ENCODE measurements around the gene PLK5. TPM values are rescaled to one million over a fixed set of nuclear protein-coding genes. Genes with fewer than 3 reads are reported as not detected.
"Not testable (repeated sequence)": the region's sequence is repeated elsewhere in the genome, so short reads cannot be mapped to it uniquely, and the experiment has no call there.

The PLK5 gene
- total RNA-seq, 1 donor from 2014 or later = 0.80 TPM

GRCh38 chr19:1520203-1520780 lies 3.6 kb upstream of the PLK5 start:
- no peak for ATAC-seq
- DNase-seq (ENCODE audit: low spot score) = no peak
- intact Hi-C loops (cut with DNase I) = no loop called here

- intact Hi-C loops (cut with DNase I) = no loop called here
- DNase-seq (ENCODE audit: low spot score) = no peak
Measured at GRCh38 chr19:1521636-1522035, 2.2 kb upstream of the PLK5 start.

DNA sequence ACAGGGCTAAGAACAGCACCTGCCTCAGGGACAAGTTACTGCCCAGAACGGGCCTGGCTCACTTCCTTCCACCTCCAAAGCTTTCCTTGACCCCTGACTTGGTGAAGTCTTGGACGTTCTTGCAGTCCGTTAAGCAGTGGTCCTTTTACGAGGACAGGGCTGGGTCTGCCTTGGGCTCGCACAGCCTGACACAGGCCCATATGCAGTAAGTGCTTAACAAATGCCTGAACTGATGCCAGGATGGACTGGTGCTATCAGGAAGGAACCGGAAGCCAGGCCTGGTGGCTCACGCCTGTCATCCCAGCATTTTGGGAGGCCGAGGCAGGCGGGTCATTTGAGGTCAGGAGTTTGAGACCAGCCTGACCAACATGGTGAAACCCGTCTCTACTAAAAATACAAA lies 1.8 kb upstream of the PLK5 start:
- no peak for ATAC-seq
- DNase-seq (ENCODE audit: low spot score) = no peak
- intact Hi-C loops (cut with DNase I) = no loop called here

More at GRCh38 chr19:1521636-1522035, 2.2 kb upstream of the PLK5 start:
- peak; percentile 16 for ATAC-seq

DNA sequence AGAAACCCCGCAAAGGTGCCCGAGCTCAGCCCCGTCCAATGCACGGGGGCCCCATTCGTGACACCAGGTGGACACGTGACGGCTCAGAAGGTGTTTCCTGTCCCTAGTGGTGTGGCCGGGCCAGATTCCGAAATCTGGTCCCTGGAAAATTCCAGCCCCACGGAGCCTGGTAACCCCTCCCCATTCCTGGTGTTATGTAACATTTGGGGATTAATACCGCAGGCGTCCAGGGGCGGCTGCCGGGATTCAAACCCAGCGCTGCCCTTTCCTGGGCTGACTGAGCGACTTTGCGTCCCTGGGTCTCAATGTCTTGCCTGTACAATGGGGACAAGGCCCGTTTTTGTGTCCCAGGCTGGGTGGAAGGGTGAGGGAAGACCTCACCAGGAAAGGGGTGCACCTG lies 1.0 kb upstream of the PLK5 start:
- intact Hi-C loops (cut with DNase I) = no loop called here
- no peak for DNase-seq (ENCODE audit: low spot score)

DNA sequence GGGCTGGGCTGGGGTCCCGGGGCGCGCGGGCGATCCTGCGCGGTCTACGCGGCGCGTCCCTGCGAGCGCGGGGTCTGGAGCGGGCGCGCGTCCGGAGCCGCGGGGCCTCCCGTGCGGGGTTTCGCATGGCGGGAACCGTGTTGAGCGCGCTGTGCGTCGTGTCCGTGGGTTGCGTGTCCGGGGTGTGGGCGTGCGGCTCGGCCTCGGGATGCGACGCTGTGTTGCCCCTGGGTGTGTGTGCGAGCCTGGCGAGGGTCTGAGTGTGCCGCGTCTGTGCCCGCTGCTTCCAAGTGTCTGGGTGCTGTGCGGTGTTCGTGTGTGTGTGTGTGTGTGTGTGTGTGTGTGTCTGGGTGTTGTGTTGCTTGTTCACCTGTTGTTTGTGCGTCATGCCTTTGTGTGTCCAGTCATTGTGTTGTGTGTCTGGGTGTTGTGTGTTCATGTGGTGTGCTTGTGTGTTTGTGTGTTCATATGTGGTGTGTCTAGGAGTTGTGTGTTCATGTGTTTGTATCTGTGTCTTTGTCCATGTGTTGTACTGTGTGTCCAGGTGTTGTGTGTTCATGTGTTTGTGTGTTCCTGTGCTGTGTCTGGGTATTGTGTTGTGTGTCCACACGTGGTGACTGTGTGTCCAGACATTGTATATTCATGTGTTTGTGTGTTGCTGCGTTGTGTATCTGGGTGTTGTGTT lies 552 bp downstream of the PLK5 start:
- intact Hi-C loops (cut with DNase I) = no loop called here
- ATAC-seq = no peak
- DNase-seq (ENCODE audit: low spot score) = no peak

More for the DNA sequence above, 1.0 kb upstream of the PLK5 start:
- no peak for ATAC-seq

GRCh38 chr19:1524972-1525325 lies 1.1 kb downstream of the PLK5 start:
- DNase-seq (ENCODE audit: low spot score) = no peak
- intact Hi-C loops (cut with DNase I) = no loop called here
- ATAC-seq = no peak

- intact Hi-C loops (cut with DNase I) = no loop called here
- DNase-seq (ENCODE audit: low spot score) (no peak), ATAC-seq (no peak)
Measured at GRCh38 chr19:1525343-1525742, 1.5 kb downstream of the PLK5 start.

DNA sequence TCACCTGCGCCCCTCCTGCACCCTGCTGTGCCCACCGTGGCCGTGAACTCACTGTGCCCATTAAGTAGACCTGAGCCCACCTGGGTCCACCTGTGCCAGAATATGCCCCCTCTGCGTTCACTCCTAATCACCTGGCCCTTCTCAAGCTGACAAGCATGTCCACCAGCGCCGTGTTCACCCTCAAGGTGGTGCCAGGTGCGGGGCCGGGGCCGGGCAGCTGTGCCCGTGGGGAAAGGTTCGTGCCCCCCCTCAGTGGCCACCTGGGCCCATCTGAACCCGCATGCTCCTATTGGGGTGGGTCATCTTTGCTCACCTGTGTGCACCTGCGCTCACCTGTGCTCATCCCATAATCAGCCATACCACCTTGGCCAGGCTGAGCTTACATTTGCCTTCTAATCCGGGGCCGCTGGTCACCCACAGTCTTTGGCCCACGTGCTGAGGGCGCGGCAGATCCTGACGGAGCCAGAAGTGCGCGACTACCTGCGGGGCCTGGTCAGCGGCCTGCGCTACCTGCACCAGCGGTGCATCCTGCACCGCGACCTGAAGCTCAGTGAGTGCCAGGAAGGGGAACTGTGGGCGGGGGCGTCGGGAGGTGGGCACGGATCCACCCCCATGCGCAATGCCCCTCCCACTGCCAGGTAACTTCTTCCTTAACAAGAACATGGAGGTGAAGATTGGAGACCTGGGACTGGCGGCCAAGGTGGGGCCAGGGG lies 2.3 kb downstream of the PLK5 start:
- DNase-seq (ENCODE audit: low spot score) (no peak), ATAC-seq (no peak)
- intact Hi-C loops (cut with DNase I) = no loop called here

- ATAC-seq (no peak), DNase-seq (ENCODE audit: low spot score) (no peak)
- intact Hi-C loops (cut with DNase I) = no loop called here
Measured at GRCh38 chr19:1526979-1527649, 3.2 kb downstream of the PLK5 start.

- intact Hi-C loops (cut with DNase I) = no loop called here
- ATAC-seq (no peak), DNase-seq (ENCODE audit: low spot score) (no peak)
Measured at GRCh38 chr19:1527650-1528309, 3.9 kb downstream of the PLK5 start.

- intact Hi-C loops (cut with DNase I) = no loop called here
- ATAC-seq = no peak
- no peak for DNase-seq (ENCODE audit: low spot score)
Measured at GRCh38 chr19:1528596-1529429, 4.9 kb downstream of the PLK5 start.

GRCh38 chr19:1529430-1529816 lies 5.5 kb downstream of the PLK5 start:
- intact Hi-C loops (cut with DNase I) = no loop called here
- DNase-seq (ENCODE audit: low spot score) (no peak), ATAC-seq (no peak)

DNA sequence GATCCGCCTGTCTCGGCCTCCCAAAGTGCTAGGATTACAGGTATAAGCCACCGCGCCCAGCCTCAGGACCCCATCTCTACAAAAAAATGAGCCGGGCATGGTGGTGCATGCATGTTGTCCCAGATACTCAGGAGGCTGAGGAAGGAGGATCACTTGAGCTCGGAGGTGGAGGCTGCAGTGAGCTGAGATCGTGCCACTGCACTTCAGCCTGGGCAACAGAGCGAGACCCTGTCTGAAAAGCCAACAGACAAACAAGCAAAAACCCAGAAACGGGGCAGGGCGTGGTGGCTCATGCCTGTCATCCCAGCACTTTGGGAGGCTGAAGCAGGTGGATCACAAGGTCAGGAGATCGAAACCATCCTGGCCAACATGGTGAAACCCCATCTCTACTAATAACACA lies 7.0 kb downstream of the PLK5 start:
- DNase-seq (ENCODE audit: low spot score); ATAC-seq; intact Hi-C loops (cut with DNase I): not testable (repeated sequence)

- no peak for ATAC-seq
- intact Hi-C loops (cut with DNase I) = no loop called here
- DNase-seq (ENCODE audit: low spot score) = no peak
Measured at GRCh38 chr19:1531587-1531986, 7.7 kb downstream of the PLK5 start.

GRCh38 chr19:1532003-1532402 lies 8.1 kb downstream of the PLK5 start:
- no peak for ATAC-seq
- DNase-seq (ENCODE audit: low spot score) = no peak
- intact Hi-C loops (cut with DNase I) = no loop called here

DNA sequence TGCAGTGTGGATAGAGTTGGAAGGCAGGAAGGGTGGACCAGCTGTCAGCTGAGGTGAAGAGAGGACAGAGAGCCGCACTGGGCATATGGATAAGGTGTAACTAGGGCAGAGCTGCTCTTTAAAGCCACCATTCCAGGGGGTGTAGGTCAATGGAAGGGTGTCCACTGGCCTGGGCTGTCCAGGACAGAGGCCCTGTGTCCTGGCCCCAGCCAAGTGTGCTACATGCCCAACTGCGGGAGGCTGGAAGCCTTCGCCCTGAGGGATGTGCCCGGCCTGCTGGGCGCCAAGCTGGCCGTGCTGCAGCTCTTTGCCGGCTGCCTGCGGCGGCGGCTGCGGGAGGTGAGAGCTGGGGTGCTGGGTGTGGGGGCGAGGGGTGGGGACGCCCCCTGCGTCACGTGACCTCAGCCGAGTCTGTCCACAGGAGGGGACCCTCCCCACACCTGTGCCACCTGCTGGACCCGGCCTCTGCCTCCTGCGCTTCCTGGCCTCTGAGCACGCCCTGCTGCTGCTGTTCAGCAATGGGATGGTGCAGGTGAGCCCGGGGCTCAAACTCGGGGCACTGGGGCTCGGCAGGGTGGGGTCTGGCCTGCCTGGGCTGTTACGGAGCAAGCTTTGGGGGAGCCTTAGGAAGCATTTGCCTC lies 9.8 kb downstream of the PLK5 start:
- DNase-seq (ENCODE audit: low spot score) (no peak), ATAC-seq (no peak)
- intact Hi-C loops (cut with DNase I) = no loop called here

DNA sequence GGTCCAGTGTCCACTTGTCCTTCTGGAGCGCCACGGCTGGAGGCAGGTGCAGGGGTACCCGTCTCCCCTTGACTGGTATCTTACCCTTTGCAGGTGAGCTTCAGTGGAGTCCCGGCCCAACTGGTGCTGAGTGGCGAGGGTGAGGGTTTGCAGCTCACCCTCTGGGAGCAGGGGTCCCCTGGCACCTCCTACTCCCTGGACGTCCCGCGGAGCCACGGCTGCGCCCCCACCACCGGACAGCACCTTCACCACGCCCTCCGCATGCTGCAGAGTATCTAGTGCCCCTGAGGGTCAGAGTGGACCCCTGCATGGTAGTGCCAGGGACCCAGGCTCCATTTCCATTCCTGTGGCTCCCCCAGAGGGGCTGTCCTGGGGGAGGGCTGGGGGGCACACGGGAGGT lies 11.1 kb downstream of the PLK5 start:
- intact Hi-C loops (cut with DNase I) = no loop called here
- DNase-seq (ENCODE audit: low spot score) (no peak), ATAC-seq (no peak)

DNA sequence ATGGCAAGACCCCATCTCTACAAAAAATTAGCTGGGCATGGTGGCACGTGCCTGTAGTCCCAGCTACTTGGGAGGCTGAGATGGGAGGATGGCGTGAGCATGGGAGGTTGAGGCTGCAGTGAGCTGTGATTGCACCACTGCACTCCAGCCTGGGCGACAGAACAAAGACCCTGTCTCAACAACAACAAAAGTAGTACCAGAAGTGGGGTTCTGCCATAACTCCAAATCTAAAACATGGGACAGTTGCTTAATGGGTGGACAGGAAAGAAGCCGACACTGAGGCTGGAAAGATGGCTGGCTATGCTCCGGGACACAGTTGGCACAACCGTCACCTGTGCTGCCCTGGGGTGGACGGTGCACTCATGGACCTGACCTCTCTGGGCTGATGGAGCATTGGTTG lies 11.8 kb downstream of the PLK5 start:
- DNase-seq (ENCODE audit: low spot score); intact Hi-C loops (cut with DNase I); ATAC-seq: not testable (repeated sequence)

Measured in sciatic nerve (tissue), 2 donors.